HEK293 (cell line): ENCODE data around the gene ATOSA.
A peak's percentile ranks its signal among the peaks of the same experiment; 100 is the strongest.

Experiments used
- CTCF ChIA-PET: fragments of 350-600 bp; formaldehyde crosslinking; extraction: SDS; loops from one replicate; lab custom pipeline; 2021; ENCODE audit warnings: antibody characterized with exemption; lab: Yijun Ruan, JAX
- POLR2A ChIA-PET: fragments of 300-600 bp; formaldehyde crosslinking; extraction: SDS; loops from one replicate; lab custom pipeline; 2020; ENCODE audit warnings: antibody characterized with exemption, inconsistent platforms; lab: Yijun Ruan, JAX
- H3K27ac ChIP-seq: fragments of 200-500 bp; sonication (Bioruptor generic); 2 replicates; pipeline ENCODE4 v1.5.1; 2014; ENCODE audit warnings: low read depth, low read length, control low read depth, inconsistent platforms; ENCODE audit errors: extremely low read depth
- H3K36me3 ChIP-seq, 2 experiments: fragments of 200-500 bp in 1 of 2; sonication (Bioruptor generic) in 1 of 2; 1 replicate in 1 of 2; 2 replicates in 1 of 2; pipeline ENCODE4 v1.5.1; 2014 to 2017; ENCODE audit warnings: inconsistent platforms in 2 of 2, low read length in 2 of 2; ENCODE audit not compliant: control insufficient read depth in 2 of 2, insufficient read depth in 1 of 2
- H3K4me1 ChIP-seq: fragments of 200-500 bp; sonication (Bioruptor generic); 2 replicates; pipeline ENCODE4 v1.5.1; 2014; ENCODE audit warnings: mild to moderate bottlenecking, low read length, inconsistent platforms; ENCODE audit not compliant: control insufficient read depth, insufficient read depth
- H3K4me3 ChIP-seq: 2 replicates; pipeline ENCODE4 v1.5.1; 2011; ENCODE audit warnings: low read depth, mild to moderate bottlenecking, control low read depth, low read length, moderate library complexity
- H3K9me3 ChIP-seq: fragments of 200-500 bp; sonication (Bioruptor generic); 2 replicates; pipeline ENCODE4 v1.5.1; 2014; ENCODE audit warnings: low read depth, low read length, inconsistent platforms; ENCODE audit not compliant: control insufficient read depth, insufficient read depth
- KLF9 ChIP-seq: fragments of 450-650 bp; formaldehyde crosslinking; IDR thresholded peaks from 2 replicates; pipeline ENCODE4 v1.5.1; 2016; ENCODE audit warnings: missing biosample characterization, missing genetic modification characterization, low read depth
- MEIS1 ChIP-seq: sonication (generic); formaldehyde crosslinking; IDR thresholded peaks from 2 replicates; pipeline ENCODE4 v1.8.1; 2022; ENCODE audit warnings: missing genetic modification reagents, mild to moderate bottlenecking, borderline replicate concordance
- SCRT2 ChIP-seq: fragments of 450-650 bp; formaldehyde crosslinking; IDR thresholded peaks from 2 replicates; pipeline ENCODE4 v1.5.1; 2016; ENCODE audit warnings: missing biosample characterization, missing genetic modification characterization
- SP3 ChIP-seq: fragments of 450-650 bp; formaldehyde crosslinking; IDR thresholded peaks from 2 replicates; pipeline ENCODE4 v1.5.1; 2016; ENCODE audit warnings: missing biosample characterization, missing genetic modification characterization
- TCF7L2 ChIP-seq: IDR thresholded peaks from 2 replicates; pipeline ENCODE4 v1.6.1; 2011; ENCODE audit warnings: low read depth, mild to moderate bottlenecking, inconsistent platforms, low read length, moderate library complexity, borderline replicate concordance
- YY1 ChIP-seq: fragments of 450-650 bp; formaldehyde crosslinking; IDR thresholded peaks from 2 replicates; pipeline ENCODE4 v1.5.1; 2018; ENCODE audit warnings: missing biosample characterization, missing genetic modification characterization
- ZBTB26 ChIP-seq: fragments of 450-650 bp; formaldehyde crosslinking; optimal IDR thresholded peaks from 2 replicates; pipeline ENCODE3; 2016; ENCODE audit warnings: missing biosample characterization, mild to moderate bottlenecking, missing genetic modification characterization
- ZBTB8A ChIP-seq: fragments of 450-650 bp; formaldehyde crosslinking; IDR thresholded peaks from 2 replicates; pipeline ENCODE4 v1.5.1; 2016; ENCODE audit warnings: missing biosample characterization, missing genetic modification characterization
- ZNF133 ChIP-seq: fragments of 450-650 bp; formaldehyde crosslinking; IDR thresholded peaks from 2 replicates; pipeline ENCODE4 v1.5.1; 2016; ENCODE audit warnings: missing biosample characterization, missing genetic modification characterization
- ZNF16 ChIP-seq: fragments of 450-650 bp; formaldehyde crosslinking; IDR thresholded peaks from 2 replicates; pipeline ENCODE4 v1.5.1; 2016; ENCODE audit warnings: low read depth, missing biosample characterization, missing genetic modification characterization
- ZNF174 ChIP-seq: fragments of 450-650 bp; formaldehyde crosslinking; IDR thresholded peaks from 2 replicates; pipeline ENCODE4 v1.5.0; 2017; ENCODE audit warnings: missing biosample characterization, mild to moderate bottlenecking, missing genetic modification characterization
- ZNF184 ChIP-seq: fragments of 450-650 bp; IDR thresholded peaks from 2 replicates; pipeline ENCODE4 v1.5.1; 2018; ENCODE audit warnings: missing biosample characterization, mild to moderate bottlenecking, missing genetic modification characterization
- ZNF2 ChIP-seq: fragments of 450-650 bp; formaldehyde crosslinking; IDR thresholded peaks from 2 replicates; pipeline ENCODE4 v1.5.1; 2016; ENCODE audit warnings: missing biosample characterization, missing genetic modification characterization
- ZNF221 ChIP-seq: fragments of 450-650 bp; formaldehyde crosslinking; IDR thresholded peaks from 2 replicates; pipeline ENCODE4 v1.5.1; 2017; ENCODE audit warnings: missing biosample characterization, missing genetic modification characterization, borderline replicate concordance
- ZNF248 ChIP-seq: fragments of 450-650 bp; formaldehyde crosslinking; IDR thresholded peaks from 2 replicates; pipeline ENCODE4 v1.5.1; 2017; ENCODE audit warnings: missing biosample characterization, missing genetic modification characterization
- ZNF416 ChIP-seq: fragments of 450-650 bp; formaldehyde crosslinking; IDR thresholded peaks from 2 replicates; pipeline ENCODE4 v1.5.1; 2016; ENCODE audit warnings: missing biosample characterization, missing genetic modification characterization
- ZNF513 ChIP-seq: fragments of 450-650 bp; IDR thresholded peaks from 2 replicates; pipeline ENCODE4 v1.5.1; 2018; ENCODE audit warnings: missing biosample characterization, missing genetic modification characterization
- ZNF610 ChIP-seq: fragments of 450-650 bp; formaldehyde crosslinking; IDR thresholded peaks from 2 replicates; pipeline ENCODE4 v1.5.1; 2016; ENCODE audit warnings: missing biosample characterization, missing genetic modification characterization, borderline replicate concordance
- ZNF623 ChIP-seq: fragments of 450-650 bp; formaldehyde crosslinking; IDR thresholded peaks from 2 replicates; pipeline ENCODE4 v1.5.1; 2016; ENCODE audit warnings: missing biosample characterization, missing genetic modification characterization
- ZNF658 ChIP-seq: fragments of 450-650 bp; formaldehyde crosslinking; IDR thresholded peaks from 2 replicates; pipeline ENCODE4; 2016; ENCODE audit warnings: missing biosample characterization, missing genetic modification characterization
- ZSCAN4 ChIP-seq: fragments of 450-650 bp; formaldehyde crosslinking; IDR thresholded peaks from 2 replicates; pipeline ENCODE4 v1.5.1; 2017; ENCODE audit warnings: missing biosample characterization, missing genetic modification characterization
- TF ChIP-seq, protein P1 (sequence below): fragments of 450-650 bp; formaldehyde crosslinking; IDR thresholded peaks from 2 replicates; pipeline ENCODE4 v1.5.1; 2016; ENCODE audit warnings: missing biosample characterization, missing genetic modification characterization
- TF ChIP-seq, protein P2 (sequence below): fragments of 450-650 bp; formaldehyde crosslinking; IDR thresholded peaks from 2 replicates; pipeline ENCODE4 v1.5.1; 2017; ENCODE audit warnings: missing biosample characterization, missing genetic modification characterization

ATOSA gene

DNA sequence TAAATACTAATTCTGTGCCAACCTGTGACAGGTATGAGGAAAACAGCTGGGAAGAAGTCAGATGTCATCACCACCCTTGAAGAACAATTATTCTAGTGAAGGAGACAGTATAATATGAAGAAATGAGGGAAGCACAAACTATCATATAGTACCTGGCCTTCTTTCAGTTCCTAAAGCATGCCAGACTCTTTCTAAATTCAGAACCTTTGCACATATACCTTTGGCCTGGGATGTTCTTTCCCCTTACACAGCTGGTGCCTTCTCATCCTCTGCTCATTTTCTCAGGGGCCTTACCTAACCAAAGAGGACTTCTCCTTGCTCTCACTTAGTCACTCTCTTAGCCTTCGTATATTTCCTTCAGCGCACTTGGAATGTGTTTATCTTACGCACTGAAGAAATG is 19.0 kb downstream of the ATOSA start (continued):
- TF ChIP-seq ZBTB26 (tag by site-specific recombination): no peak
- TF ChIP-seq SP3 (tag by site-specific recombination): no peak
- TF ChIP-seq ZBTB8A (tag by site-specific recombination): no peak

DNA sequence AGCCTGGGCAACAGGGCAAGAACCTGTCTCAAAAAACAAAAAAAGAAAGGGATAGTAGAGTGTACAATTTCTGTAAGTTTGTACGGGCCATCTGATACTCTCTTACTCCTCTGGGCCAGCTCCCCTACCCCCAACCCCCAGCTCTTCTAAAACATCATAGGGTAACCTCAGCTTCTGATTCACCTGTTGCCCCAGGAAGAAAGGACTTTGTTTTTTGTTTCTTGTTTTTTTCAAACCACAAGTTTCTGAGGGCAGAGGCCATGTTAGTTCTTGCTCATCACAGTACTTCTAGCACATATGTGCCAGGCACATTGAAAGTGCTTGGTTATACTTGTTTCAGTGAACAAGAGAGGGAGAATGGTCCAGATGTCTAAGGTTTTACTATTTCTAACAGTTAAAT is 20.2 kb downstream of the ATOSA start:
- ChIA-PET POLR2A (interaction anchor here (0.6 kb wide), 1 partner anchor 68 kb away, joined by 4 read pairs; no protein-coding TSS in a partner anchor), CTCF (no interaction called here)
- H3K27ac ChIP-seq: no peak overlapping the region
- 0 out of 2 replicates have a peak, but pooled peaks cover 2% of the 10 kb centered on the region for H3K4me1 ChIP-seq
- no peak overlapping the region for H3K4me3 ChIP-seq
- H3K9me3 ChIP-seq: no peaks in the 10 kb centered on the region
- TF ChIP-seq SCRT2 (tag by site-specific recombination): peak; percentile 72
- TF ChIP-seq KLF9 (tag by site-specific recombination): no peak
- peaks cover 0 to 4% of the 10 kb centered on the region in 2 experiments; a peak in 2 of 3 replicates for H3K36me3 ChIP-seq

GRCh38 chr15:52657338-52657737 is 21.9 kb downstream of the ATOSA start:
- TF ChIP-seq, protein P1, sequence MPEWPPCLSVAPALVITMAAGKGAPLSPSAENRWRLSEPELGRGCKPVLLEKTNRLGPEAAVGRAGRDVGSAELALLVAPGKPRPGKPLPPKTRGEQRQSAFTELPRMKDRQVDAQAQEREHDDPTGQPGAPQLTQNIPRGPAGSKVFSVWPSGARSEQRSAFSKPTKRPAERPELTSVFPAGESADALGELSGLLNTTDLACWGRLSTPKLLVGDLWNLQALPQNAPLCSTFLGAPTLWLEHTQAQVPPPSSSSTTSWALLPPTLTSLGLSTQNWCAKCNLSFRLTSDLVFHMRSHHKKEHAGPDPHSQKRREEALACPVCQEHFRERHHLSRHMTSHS (tag by site-specific recombination): no peak
- TF ChIP-seq TCF7L2: no peak
- no peak for TF ChIP-seq ZNF221 (tag by site-specific recombination)
- no peak for TF ChIP-seq ZNF658
- TF ChIP-seq ZNF184 (tag by site-specific recombination): no peak
- TF ChIP-seq ZNF623 (tag by site-specific recombination): no peak
- TF ChIP-seq ZNF416: no peak
- no peak for TF ChIP-seq YY1 (tag by site-specific recombination)
- no peak for TF ChIP-seq MEIS1 (CRISPR knock-in tag)
- no peak for TF ChIP-seq ZNF16 (tag by site-specific recombination)
- no peak for TF ChIP-seq ZNF513 (tag by site-specific recombination)
- no peak for TF ChIP-seq ZNF133 (tag by site-specific recombination)
- no peak for TF ChIP-seq ZBTB8A (tag by site-specific recombination)
- no peak for TF ChIP-seq ZNF174
- no peak for TF ChIP-seq ZNF2 (tag by site-specific recombination)
- no peak for TF ChIP-seq ZNF248
- TF ChIP-seq, protein P2, sequence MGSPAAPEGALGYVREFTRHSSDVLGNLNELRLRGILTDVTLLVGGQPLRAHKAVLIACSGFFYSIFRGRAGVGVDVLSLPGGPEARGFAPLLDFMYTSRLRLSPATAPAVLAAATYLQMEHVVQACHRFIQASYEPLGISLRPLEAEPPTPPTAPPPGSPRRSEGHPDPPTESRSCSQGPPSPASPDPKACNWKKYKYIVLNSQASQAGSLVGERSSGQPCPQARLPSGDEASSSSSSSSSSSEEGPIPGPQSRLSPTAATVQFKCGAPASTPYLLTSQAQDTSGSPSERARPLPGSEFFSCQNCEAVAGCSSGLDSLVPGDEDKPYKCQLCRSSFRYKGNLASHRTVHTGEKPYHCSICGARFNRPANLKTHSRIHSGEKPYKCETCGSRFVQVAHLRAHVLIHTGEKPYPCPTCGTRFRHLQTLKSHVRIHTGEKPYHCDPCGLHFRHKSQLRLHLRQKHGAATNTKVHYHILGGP: no peak
- TF ChIP-seq ZNF610 (tag by site-specific recombination): no peak
- no peak for TF ChIP-seq ZSCAN4 (tag by site-specific recombination)
- Histone ChIP-seq H3K4me1 (peaks cover 7% of the 10 kb centered on the region; the same call in 1 of the 2 replicates), H3K27ac (no peak overlapping the region), H3K36me3 (peaks cover 0 to 4% of the 10 kb centered on the region in 2 experiments; a peak in 2 of 3 replicates), H3K9me3 (no peaks in the 10 kb centered on the region), H3K4me3 (no peak overlapping the region)
- ChIA-PET CTCF (no interaction called here), POLR2A (no interaction called here)
